B cell (primary cell): ENCODE measurements around the gene AP2B1. TPM values are rescaled to one million over a fixed set of nuclear protein-coding genes. Genes with fewer than 3 reads are reported as not detected.

Source experiments
- ATAC-seq: fragments of 200-7000 bp; cut with Tn5 transposase; one replicate; pipeline ENCODE4 v1.10.0; 2021; ENCODE audit warnings: low read depth, mild to moderate bottlenecking, moderate number of reproducible peaks, moderate library complexity
- CTCF ChIA-PET: fragments of 350-600 bp; sonication (Branson Sonifier 250); formaldehyde crosslinking; loops from one replicate; lab custom pipeline; 2021; ENCODE audit warnings: antibody characterized with exemption, inconsistent platforms; lab: Charles Lee
- POLR2A ChIA-PET: fragments of 350-600 bp; sonication (Branson Sonifier 250); formaldehyde crosslinking; loops from one replicate; lab custom pipeline; 2021; ENCODE audit warnings: antibody characterized with exemption; lab: Charles Lee
- DNase-seq: peaks from one replicate; pipeline ENCODE4 v3.0.0; 2013
- H2AFZ ChIP-seq: 2 replicates; pipeline ENCODE4 v1.6.1; 2012; ENCODE audit warnings: mild to moderate bottlenecking, low read depth, low read length; ENCODE audit not compliant: insufficient read depth, poor library complexity, severe bottlenecking
- H3K27ac ChIP-seq, 2 donors: 1 replicate in 1 of 2; 2 replicates in 1 of 2; pipeline ENCODE4 v1.5.1; 2012 to 2013; ENCODE audit warnings: low read length in 2 of 2, mild to moderate bottlenecking in 2 of 2, moderate library complexity in 1 of 2
- H3K27me3 ChIP-seq, 4 experiments: fragments of 200-600 bp in 1 of 4; sonication (generic) in 1 of 4; replicated peaks in 1 of 4; 1 replicate in 2 of 4; 2 replicates in 2 of 4; pipeline versions ENCODE4 v1.6.1 to v1.7.0; 2013 to 2016; ENCODE audit warnings: low read length in 3 of 4, mild to moderate bottlenecking in 2 of 4, mixed read lengths in 1 of 4, moderate library complexity in 1 of 4; ENCODE audit not compliant: insufficient read depth in 4 of 4, control insufficient read depth in 3 of 4; ENCODE audit errors: control extremely low read depth in 1 of 4
- H3K36me3 ChIP-seq, 2 experiments: replicated peaks in 1 of 2; 1 replicate in 1 of 2; 2 replicates in 1 of 2; pipeline versions ENCODE4 v1.6.1 to v1.7.1; 2013; ENCODE audit warnings: low read length in 1 of 2; ENCODE audit not compliant: insufficient read depth in 2 of 2, control insufficient read depth in 1 of 2; ENCODE audit errors: control extremely low read depth in 1 of 2, extremely low read depth in 1 of 2
- H3K4me1 ChIP-seq, 2 donors: fragments of 200-600 bp in 1 of 2; sonication (generic) in 1 of 2; 1 replicate in 1 of 2; 2 replicates in 1 of 2; pipeline versions ENCODE4 v1.5.1 to v1.6.1; 2013 to 2017; ENCODE audit warnings: low read length in 2 of 2; ENCODE audit not compliant: control insufficient read depth in 2 of 2, insufficient read depth in 2 of 2
- H3K4me2 ChIP-seq: replicated peaks from 2 replicates; pipeline ENCODE3; 2012; ENCODE audit warnings: mild to moderate bottlenecking, low read depth, low read length; ENCODE audit not compliant: poor library complexity, severe bottlenecking
- H3K4me3 ChIP-seq, 5 experiments: fragments of 200-600 bp in 1 of 5; sonication (generic) in 1 of 5; 1 replicate in 3 of 5; 2 replicates in 2 of 5; pipeline versions ENCODE4 v1.5.1 to v1.7.0; 2011 to 2016; ENCODE audit warnings: low read length in 4 of 5, mild to moderate bottlenecking in 4 of 5, low read depth in 2 of 5, control low read depth in 1 of 5, moderate library complexity in 1 of 5; ENCODE audit not compliant: insufficient read depth in 1 of 5; ENCODE audit errors: control extremely low read depth in 1 of 5, extremely low read depth in 1 of 5
- H3K79me2 ChIP-seq: fragments of 200-600 bp; sonication (generic); one replicate; pipeline ENCODE4 v1.6.0; 2016; ENCODE audit warnings: low read length; ENCODE audit not compliant: control insufficient read depth, insufficient read depth
- H3K9ac ChIP-seq: fragments of 200-600 bp; sonication (generic); 2 replicates; pipeline ENCODE4 v1.6.1; 2017; ENCODE audit warnings: mild to moderate bottlenecking, low read length, moderate library complexity
- H3K9me3 ChIP-seq, 3 donors: one replicate each; pipeline versions ENCODE4 v1.6.1 to v1.7.1; 2013; ENCODE audit warnings: low read length in 2 of 3; ENCODE audit not compliant: control insufficient read depth in 2 of 3, insufficient read depth in 1 of 3; ENCODE audit errors: control extremely low read depth in 1 of 3
- H4K20me1 ChIP-seq: 2 replicates; pipeline ENCODE4 v1.6.0; 2012; ENCODE audit warnings: mild to moderate bottlenecking, low read length; ENCODE audit not compliant: insufficient read depth, control insufficient read depth, poor library complexity, severe bottlenecking
- H3K27ac Mint-ChIP-seq: one replicate; pipeline ENCODE4 v1.8.0; 2021; ENCODE audit warnings: mixed read lengths
- H3K27me3 Mint-ChIP-seq: one replicate; pipeline ENCODE4 v1.8.0; 2021; ENCODE audit warnings: mixed read lengths
- H3K4me1 Mint-ChIP-seq: one replicate; pipeline ENCODE4 v1.8.0; 2021; ENCODE audit warnings: mixed read lengths
- H3K4me3 Mint-ChIP-seq: one replicate; pipeline ENCODE4 v1.8.0; 2021; ENCODE audit warnings: mixed read lengths
- H3K9me3 Mint-ChIP-seq: one replicate; pipeline ENCODE4 v1.8.0; 2022; ENCODE audit warnings: mixed read lengths; ENCODE audit not compliant: insufficient read depth
- EZH2 ChIP-seq: IDR thresholded peaks from 2 replicates; pipeline ENCODE4 v1.6.1; 2012; ENCODE audit warnings: borderline replicate concordance, low read depth, mild to moderate bottlenecking, moderate library complexity, low read length; ENCODE audit not compliant: insufficient read depth, poor library complexity, severe bottlenecking
- WGBS: methylation state at CpG from one replicate; pipeline ENCODE4 v1.1.5; 2013; ENCODE audit warnings: missing lambda C conversion rate; ENCODE audit not compliant: insufficient coverage; 5-methylcytosine and 5-hydroxymethylcytosine counted together
- intact Hi-C: fragments of 100-400 bp; cut with micrococcal nuclease; formaldehyde crosslinking; loops from one replicate; pipeline ENCODE4 v1.10.0; 2022
- polyA plus RNA-seq: library from polyadenylated mRNA; depleted of rRNA; stranded (reverse); fragments of >200 nt; gene quantifications from 2 replicates; pipeline ENCODE4 v1.2.3, GENCODE V29; 2012
- total RNA-seq, 2 donors: library from RNA; stranded (reverse); fragments of 120-200 nt in 1 of 2; gene quantifications; 1 replicate in 1 of 2; 2 replicates in 1 of 2; pipeline versions ENCODE4 v1.2.3 to v1.2.4, GENCODE V29; 2013 to 2022
- TF ChIP-seq, protein P1 (sequence below): fragments of 200-600 bp; IDR thresholded peaks from one replicate; pipeline ENCODE4 v1.8.0; 2022; ENCODE audit warnings: antibody characterized with exemption, mild to moderate bottlenecking

Gene AP2B1
- total and polyA plus RNA-seq, 2 donors (not counting 1 experiment from before 2014, with no cell fraction given): 33.1 to 123 TPM

DNA sequence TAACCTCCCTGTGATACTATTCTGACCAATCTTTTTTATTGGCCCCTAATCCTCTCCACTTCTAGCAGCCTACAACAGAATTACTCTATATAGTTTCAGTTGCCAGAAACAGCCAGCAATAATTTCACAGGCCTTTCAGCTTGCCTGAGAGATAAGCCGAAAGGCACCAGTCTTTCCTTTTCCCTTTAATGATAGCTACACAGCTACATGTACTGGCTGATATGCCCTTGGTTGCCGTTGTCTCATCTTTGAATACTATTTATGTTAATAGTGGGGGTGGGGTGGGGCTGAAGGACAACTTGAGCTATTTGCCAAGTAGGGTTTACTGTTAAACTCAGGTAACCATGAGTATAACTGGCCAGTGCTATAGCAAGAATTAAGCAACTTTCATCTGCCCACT, 108.5 kb downstream of the AP2B1 start:
- Mint-ChIP-seq H3K9me3 (no peaks in the 10 kb centered on the region), H3K27ac (no peak overlapping the region), H3K4me3 (no peak overlapping the region), H3K4me1 (no peaks in the 10 kb centered on the region), H3K27me3 (no peaks in the 10 kb centered on the region)
- ATAC-seq: no peak
- H3K4me1 ChIP-seq: no peaks in the 10 kb centered on the region
- H3K4me3 ChIP-seq: no peak overlapping the region
- H3K79me2 ChIP-seq: no peaks in the 10 kb centered on the region
- no peak overlapping the region for H2AFZ ChIP-seq
- DNase-seq: no peak
- H3K27ac ChIP-seq: no peak overlapping the region
- H3K27me3 ChIP-seq: no peaks in the 10 kb centered on the region
- TF ChIP-seq, protein P1, sequence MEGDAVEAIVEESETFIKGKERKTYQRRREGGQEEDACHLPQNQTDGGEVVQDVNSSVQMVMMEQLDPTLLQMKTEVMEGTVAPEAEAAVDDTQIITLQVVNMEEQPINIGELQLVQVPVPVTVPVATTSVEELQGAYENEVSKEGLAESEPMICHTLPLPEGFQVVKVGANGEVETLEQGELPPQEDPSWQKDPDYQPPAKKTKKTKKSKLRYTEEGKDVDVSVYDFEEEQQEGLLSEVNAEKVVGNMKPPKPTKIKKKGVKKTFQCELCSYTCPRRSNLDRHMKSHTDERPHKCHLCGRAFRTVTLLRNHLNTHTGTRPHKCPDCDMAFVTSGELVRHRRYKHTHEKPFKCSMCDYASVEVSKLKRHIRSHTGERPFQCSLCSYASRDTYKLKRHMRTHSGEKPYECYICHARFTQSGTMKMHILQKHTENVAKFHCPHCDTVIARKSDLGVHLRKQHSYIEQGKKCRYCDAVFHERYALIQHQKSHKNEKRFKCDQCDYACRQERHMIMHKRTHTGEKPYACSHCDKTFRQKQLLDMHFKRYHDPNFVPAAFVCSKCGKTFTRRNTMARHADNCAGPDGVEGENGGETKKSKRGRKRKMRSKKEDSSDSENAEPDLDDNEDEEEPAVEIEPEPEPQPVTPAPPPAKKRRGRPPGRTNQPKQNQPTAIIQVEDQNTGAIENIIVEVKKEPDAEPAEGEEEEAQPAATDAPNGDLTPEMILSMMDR: no peak
- TF ChIP-seq EZH2: no peak
- H3K36me3 ChIP-seq: peaks cover 6 to 59% of the 10 kb centered on the region in 2 experiments
- ChIA-PET CTCF (interaction anchor here (0.9 kb wide), 1 partner anchor 52 kb away, joined by 3 read pairs; no protein-coding TSS in a partner anchor), POLR2A (no interaction called here)
- WGBS: no CpG with 5 or more reads among the region's 2 CpGs
- H4K20me1 ChIP-seq: peaks cover 5% of the 10 kb centered on the region
- H3K9me3 ChIP-seq: no peaks in the 10 kb centered on the region
- H3K9ac ChIP-seq: no peak overlapping the region
- intact Hi-C loops: no loop called here
- no peak overlapping the region for H3K4me2 ChIP-seq

DNA sequence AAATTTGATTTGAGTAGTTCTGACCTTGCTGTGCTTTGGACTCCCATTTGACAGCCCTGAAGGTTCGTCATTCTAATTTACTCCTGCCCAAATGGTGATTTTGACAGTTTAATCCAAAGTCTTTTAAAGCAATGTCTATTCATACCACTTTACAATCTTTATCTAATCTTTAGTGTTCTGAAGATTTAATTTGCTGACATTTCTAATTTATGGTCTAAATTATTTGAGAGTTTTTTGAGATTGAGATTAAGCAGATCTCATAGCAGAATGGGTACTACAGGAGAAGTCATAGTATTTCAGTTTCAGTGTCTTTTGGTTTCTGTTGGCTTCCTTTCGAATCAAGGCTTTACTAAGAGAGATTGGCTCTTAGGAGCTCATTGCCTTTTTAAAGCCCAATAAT, 111.7 kb downstream of the AP2B1 start:
- Mint-ChIP-seq H3K27me3 (no peaks in the 10 kb centered on the region), H3K9me3 (peaks cover 2% of the 10 kb centered on the region), H3K27ac (no peak overlapping the region), H3K4me1 (no peaks in the 10 kb centered on the region), H3K4me3 (no peak overlapping the region)
- TF ChIP-seq, protein P1: no peak
- TF ChIP-seq EZH2: no peak
- Histone ChIP-seq H4K20me1 (peaks cover 4% of the 10 kb centered on the region), H3K9ac (no peak overlapping the region), H3K9me3 (peaks cover 0 to 6% (median 0%) of the 10 kb centered on the region in 3 donors), H3K4me2 (no peak overlapping the region), H3K79me2 (no peaks in the 10 kb centered on the region), H2AFZ (no peak overlapping the region), H3K4me3 (no peak overlapping the region), H3K36me3 (peaks cover 6 to 36% of the 10 kb centered on the region in 2 experiments), H3K27me3 (no peaks in the 10 kb centered on the region), H3K4me1 (no peaks in the 10 kb centered on the region), H3K27ac (no peak overlapping the region)
- no peak for DNase-seq
- ChIA-PET POLR2A (no interaction called here), CTCF (no interaction called here)
- no CpG with 5 or more reads among the region's 2 CpGs for WGBS
- no peak for ATAC-seq
- intact Hi-C loops: no loop called here
